K562 (cell line): Measurements from ENCODE around the gene PCBP4. TPM values are rescaled to one million over a fixed set of nuclear protein-coding genes. Genes with fewer than 3 reads are reported as not detected.

Experiments
- ETS2 ChIP-seq: IDR thresholded peaks from 2 replicates; pipeline ENCODE4 v1.6.1; 2016; ENCODE audit warnings: borderline replicate concordance, missing genetic modification characterization, mild to moderate bottlenecking, moderate library complexity, missing compliant biosample characterization; ENCODE audit not compliant: poor library complexity, severe bottlenecking
- HDAC2 ChIP-seq: fragments of 450-650 bp; IDR thresholded peaks from 2 replicates; pipeline ENCODE4 v1.6.1; 2016; ENCODE audit warnings: mild to moderate bottlenecking
- SMARCA5 ChIP-seq: fragments of 450-650 bp; IDR thresholded peaks from 2 replicates; pipeline ENCODE4 v1.6.1; 2016
- TAF1 ChIP-seq: IDR thresholded peaks from 2 replicates; pipeline ENCODE4 v1.6.1; 2011; ENCODE audit warnings: mild to moderate bottlenecking, low read length, moderate library complexity; ENCODE audit not compliant: insufficient read depth, control insufficient read depth, severe bottlenecking; ENCODE audit errors: extremely low read depth
- ZNF23 ChIP-seq: fragments of 250-450 bp; sonication (Bioruptor Pico); IDR thresholded peaks from 2 replicates; pipeline ENCODE4 v1.4.0; 2020; ENCODE audit warnings: mild to moderate bottlenecking
- ZNF785 ChIP-seq: fragments of 250-450 bp; sonication (Bioruptor Pico); IDR thresholded peaks from 2 replicates; pipeline ENCODE4 v1.4.0; 2020; ENCODE audit warnings: mild to moderate bottlenecking
- polyA plus RNA-seq, 8 experiments: library from polyadenylated mRNA; depleted of rRNA in 4 of 8; stranded (reverse) in 5 of 8; unstranded in 3 of 8; fragments of >200 nt; fragmentation: Nextera tagmentation in 2 of 8; fragmentation: Illumina TruSeq in 1 of 8; extraction: Ambion mirVana in 2 of 8; extraction: Trizol in 1 of 8; gene quantifications; 2 replicates each; pipeline versions ENCODE4 v1.2.1 to v1.2.3, GENCODE V29; 2011 to 2014; ENCODE audit warnings: inconsistent platforms in 1 of 8, missing spikeins in 1 of 8
- total RNA-seq, 7 experiments: library from RNA; depleted of rRNA in 6 of 7; stranded (reverse); fragments of >200 nt in 6 of 7; fragmentation: Illumina TruSeq in 2 of 7; extraction: Trizol in 2 of 7; gene quantifications; 2 replicates each; pipeline versions ENCODE4 v1.2.1 to v1.2.3, GENCODE V29; 2011 to 2021; ENCODE audit warnings: low replicate concordance in 1 of 7
- TF ChIP-seq, protein P1 (sequence below): fragments of 250-450 bp; sonication (Bioruptor Pico); IDR thresholded peaks from 2 replicates; pipeline ENCODE4 v1.4.0; 2020; ENCODE audit warnings: mild to moderate bottlenecking
- TF ChIP-seq, protein P2 (sequence below): fragments of 250-450 bp; sonication (Bioruptor Pico); IDR thresholded peaks from 2 replicates; pipeline ENCODE4 v1.5.0; 2020; ENCODE audit warnings: mild to moderate bottlenecking, borderline replicate concordance
- TF ChIP-seq, protein P3 (sequence below), 2 experiments: fragments of 450-650 bp; IDR thresholded peaks; 2 replicates each; pipeline ENCODE4 v1.6.1; 2016
- TF ChIP-seq, protein P4 (sequence below): fragments of 250-450 bp; sonication (Bioruptor Pico); IDR thresholded peaks from 2 replicates; pipeline ENCODE4 v1.8.0; 2021; ENCODE audit warnings: mild to moderate bottlenecking, moderate library complexity
- TF ChIP-seq, protein P5 (sequence below): IDR thresholded peaks from 3 replicates; pipeline ENCODE4 v1.6.1; 2011; ENCODE audit warnings: borderline replicate concordance, mild to moderate bottlenecking, moderate library complexity; ENCODE audit not compliant: insufficient read length; ENCODE audit errors: extremely low read depth
- TF ChIP-seq, protein P6 (sequence below), 2 experiments: fragments of 200-800 bp in 1 of 2; sonication (Bioruptor generic) in 1 of 2; sonication (generic) in 1 of 2; formaldehyde crosslinking in 1 of 2; IDR thresholded peaks in 1 of 2; conservative IDR thresholded peaks in 1 of 2; 2 replicates each; pipeline versions ENCODE4 v1.5.0 to v1.6.1; 2016 to 2020; ENCODE audit warnings: missing compliant biosample characterization in 1 of 2, missing genetic modification characterization in 1 of 2, missing genetic modification reagents in 1 of 2

Gene PCBP4
- total and polyA plus RNA-seq, 9 of the 15 experiments (the other 6 are each of a cell fraction or from before 2014, with no cell fraction given), result 0.06 to 5.8 (median 2.6) TPM

DNA sequence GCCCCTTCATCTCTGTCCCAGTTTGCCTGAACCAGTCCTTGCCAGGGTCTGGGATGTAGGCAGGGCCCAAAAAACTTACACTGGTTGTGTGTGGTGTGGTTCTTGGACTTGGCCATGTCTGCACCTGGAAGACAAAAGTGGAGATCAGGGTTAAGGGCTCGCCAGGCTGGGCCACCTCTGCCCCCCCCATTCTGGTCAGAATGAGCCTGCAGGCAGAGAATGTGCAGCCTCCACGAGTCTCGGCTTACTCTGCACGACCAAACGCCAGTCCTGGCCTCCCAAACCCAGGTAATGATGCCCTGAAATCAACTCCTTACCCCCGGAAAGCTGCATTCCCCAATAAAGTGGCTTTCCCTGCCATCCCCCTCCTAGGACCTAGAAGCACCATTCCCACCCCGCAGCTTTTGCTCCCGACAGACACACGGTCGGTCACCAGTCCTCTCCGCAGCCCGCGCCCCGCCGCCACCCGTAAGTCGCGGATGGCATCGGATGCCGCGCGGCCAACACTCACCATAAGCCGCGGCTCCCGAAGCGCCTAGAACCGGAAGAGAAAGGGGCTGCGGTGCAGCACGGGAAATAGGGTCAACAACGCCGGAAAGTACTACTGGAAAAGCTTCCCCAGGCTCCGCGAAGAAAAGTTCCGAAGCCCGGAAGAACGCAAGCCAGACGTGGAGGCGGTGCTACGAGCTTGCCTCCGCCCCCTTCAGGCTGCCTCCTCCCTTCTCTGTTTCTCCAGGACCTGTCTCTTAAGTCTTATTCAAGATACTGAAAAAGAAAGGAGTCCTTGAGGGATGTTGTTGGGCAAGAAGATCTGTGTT lies 28.3 kb upstream of the PCBP4 start, which contains the start of gene RPL29 (continued):
- TF ChIP-seq HDAC2, result no peak
- TF ChIP-seq, protein P1, sequence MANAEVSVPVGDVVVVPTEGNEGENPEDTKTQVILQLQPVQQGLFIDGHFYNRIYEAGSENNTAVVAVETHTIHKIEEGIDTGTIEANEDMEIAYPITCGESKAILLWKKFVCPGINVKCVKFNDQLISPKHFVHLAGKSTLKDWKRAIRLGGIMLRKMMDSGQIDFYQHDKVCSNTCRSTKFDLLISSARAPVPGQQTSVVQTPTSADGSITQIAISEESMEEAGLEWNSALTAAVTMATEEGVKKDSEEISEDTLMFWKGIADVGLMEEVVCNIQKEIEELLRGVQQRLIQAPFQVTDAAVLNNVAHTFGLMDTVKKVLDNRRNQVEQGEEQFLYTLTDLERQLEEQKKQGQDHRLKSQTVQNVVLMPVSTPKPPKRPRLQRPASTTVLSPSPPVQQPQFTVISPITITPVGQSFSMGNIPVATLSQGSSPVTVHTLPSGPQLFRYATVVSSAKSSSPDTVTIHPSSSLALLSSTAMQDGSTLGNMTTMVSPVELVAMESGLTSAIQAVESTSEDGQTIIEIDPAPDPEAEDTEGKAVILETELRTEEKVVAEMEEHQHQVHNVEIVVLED (CRISPR knock-in tag), result no peak
- TF ChIP-seq, protein P2, sequence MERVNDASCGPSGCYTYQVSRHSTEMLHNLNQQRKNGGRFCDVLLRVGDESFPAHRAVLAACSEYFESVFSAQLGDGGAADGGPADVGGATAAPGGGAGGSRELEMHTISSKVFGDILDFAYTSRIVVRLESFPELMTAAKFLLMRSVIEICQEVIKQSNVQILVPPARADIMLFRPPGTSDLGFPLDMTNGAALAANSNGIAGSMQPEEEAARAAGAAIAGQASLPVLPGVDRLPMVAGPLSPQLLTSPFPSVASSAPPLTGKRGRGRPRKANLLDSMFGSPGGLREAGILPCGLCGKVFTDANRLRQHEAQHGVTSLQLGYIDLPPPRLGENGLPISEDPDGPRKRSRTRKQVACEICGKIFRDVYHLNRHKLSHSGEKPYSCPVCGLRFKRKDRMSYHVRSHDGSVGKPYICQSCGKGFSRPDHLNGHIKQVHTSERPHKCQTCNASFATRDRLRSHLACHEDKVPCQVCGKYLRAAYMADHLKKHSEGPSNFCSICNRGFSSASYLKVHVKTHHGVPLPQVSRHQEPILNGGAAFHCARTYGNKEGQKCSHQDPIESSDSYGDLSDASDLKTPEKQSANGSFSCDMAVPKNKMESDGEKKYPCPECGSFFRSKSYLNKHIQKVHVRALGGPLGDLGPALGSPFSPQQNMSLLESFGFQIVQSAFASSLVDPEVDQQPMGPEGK (CRISPR knock-in tag), result no peak
- TF ChIP-seq ETS2, result no peak
- no peak for TF ChIP-seq SMARCA5
- TF ChIP-seq, protein P3, sequence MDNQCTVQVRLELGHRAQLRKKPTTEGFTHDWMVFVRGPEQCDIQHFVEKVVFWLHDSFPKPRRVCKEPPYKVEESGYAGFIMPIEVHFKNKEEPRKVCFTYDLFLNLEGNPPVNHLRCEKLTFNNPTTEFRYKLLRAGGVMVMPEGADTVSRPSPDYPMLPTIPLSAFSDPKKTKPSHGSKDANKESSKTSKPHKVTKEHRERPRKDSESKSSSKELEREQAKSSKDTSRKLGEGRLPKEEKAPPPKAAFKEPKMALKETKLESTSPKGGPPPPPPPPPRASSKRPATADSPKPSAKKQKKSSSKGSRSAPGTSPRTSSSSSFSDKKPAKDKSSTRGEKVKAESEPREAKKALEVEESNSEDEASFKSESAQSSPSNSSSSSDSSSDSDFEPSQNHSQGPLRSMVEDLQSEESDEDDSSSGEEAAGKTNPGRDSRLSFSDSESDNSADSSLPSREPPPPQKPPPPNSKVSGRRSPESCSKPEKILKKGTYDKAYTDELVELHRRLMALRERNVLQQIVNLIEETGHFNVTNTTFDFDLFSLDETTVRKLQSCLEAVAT (IDR thresholded peaks at IDR 0.05), result 0 out of 4 replicates have a peak, but pooled peaks of 1 of the 2 experiments have one; percentile 34
- peak; percentile 98 for TF ChIP-seq TAF1
- TF ChIP-seq, protein P4, sequence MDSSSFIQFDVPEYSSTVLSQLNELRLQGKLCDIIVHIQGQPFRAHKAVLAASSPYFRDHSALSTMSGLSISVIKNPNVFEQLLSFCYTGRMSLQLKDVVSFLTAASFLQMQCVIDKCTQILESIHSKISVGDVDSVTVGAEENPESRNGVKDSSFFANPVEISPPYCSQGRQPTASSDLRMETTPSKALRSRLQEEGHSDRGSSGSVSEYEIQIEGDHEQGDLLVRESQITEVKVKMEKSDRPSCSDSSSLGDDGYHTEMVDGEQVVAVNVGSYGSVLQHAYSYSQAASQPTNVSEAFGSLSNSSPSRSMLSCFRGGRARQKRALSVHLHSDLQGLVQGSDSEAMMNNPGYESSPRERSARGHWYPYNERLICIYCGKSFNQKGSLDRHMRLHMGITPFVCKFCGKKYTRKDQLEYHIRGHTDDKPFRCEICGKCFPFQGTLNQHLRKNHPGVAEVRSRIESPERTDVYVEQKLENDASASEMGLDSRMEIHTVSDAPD (CRISPR knock-in tag), result no peak
- TF ChIP-seq, protein P5, sequence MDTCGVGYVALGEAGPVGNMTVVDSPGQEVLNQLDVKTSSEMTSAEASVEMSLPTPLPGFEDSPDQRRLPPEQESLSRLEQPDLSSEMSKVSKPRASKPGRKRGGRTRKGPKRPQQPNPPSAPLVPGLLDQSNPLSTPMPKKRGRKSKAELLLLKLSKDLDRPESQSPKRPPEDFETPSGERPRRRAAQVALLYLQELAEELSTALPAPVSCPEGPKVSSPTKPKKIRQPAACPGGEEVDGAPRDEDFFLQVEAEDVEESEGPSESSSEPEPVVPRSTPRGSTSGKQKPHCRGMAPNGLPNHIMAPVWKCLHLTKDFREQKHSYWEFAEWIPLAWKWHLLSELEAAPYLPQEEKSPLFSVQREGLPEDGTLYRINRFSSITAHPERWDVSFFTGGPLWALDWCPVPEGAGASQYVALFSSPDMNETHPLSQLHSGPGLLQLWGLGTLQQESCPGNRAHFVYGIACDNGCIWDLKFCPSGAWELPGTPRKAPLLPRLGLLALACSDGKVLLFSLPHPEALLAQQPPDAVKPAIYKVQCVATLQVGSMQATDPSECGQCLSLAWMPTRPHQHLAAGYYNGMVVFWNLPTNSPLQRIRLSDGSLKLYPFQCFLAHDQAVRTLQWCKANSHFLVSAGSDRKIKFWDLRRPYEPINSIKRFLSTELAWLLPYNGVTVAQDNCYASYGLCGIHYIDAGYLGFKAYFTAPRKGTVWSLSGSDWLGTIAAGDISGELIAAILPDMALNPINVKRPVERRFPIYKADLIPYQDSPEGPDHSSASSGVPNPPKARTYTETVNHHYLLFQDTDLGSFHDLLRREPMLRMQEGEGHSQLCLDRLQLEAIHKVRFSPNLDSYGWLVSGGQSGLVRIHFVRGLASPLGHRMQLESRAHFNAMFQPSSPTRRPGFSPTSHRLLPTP, result no peak
- TF ChIP-seq ZNF785 (CRISPR knock-in tag), result no peak
- no peak for TF ChIP-seq ZNF23 (CRISPR knock-in tag)
- TF ChIP-seq, protein P6, sequence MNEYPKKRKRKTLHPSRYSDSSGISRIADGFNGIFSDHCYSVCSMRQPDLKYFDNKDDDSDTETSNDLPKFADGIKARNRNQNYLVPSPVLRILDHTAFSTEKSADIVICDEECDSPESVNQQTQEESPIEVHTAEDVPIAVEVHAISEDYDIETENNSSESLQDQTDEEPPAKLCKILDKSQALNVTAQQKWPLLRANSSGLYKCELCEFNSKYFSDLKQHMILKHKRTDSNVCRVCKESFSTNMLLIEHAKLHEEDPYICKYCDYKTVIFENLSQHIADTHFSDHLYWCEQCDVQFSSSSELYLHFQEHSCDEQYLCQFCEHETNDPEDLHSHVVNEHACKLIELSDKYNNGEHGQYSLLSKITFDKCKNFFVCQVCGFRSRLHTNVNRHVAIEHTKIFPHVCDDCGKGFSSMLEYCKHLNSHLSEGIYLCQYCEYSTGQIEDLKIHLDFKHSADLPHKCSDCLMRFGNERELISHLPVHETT (CRISPR knock-in tag; conservative IDR thresholded peaks at IDR 0.05 in 1 of 2, IDR thresholded peaks at IDR 0.05 in 1 of 2), result peak in 1 of 2 experiments; percentile 89; a peak in 1 of 4 replicates
